K562 (cell line): Measurements from ENCODE around the gene FABP3. TPM values are rescaled to one million over a fixed set of nuclear protein-coding genes. Genes with fewer than 3 reads are reported as not detected.

ENCODE experiments used
- ATAC-seq: fragments of 200-7000 bp; cut with Tn5 transposase; 3 replicates; pipeline ENCODE4 v1.9.1; 2020; ENCODE audit warnings: moderate library complexity
- BruUV-seq: library from RNA; stranded (reverse); fragments of 400-500 nt; replicated peaks from 2 replicates; lab custom pipeline; 2021; lab: Mats Ljungman, UMichigan
- CTCF ChIA-PET: fragments of 300-600 bp; formaldehyde crosslinking; extraction: SDS; loops from one replicate; lab custom pipeline; 2021; ENCODE audit warnings: low intra/inter-chr PET ratio; lab: Yijun Ruan, JAX
- POLR2A ChIA-PET: fragments of 300-600, 350-650 bp; sonication (Branson Sonifier 250); formaldehyde crosslinking; extraction: SDS; loops from one replicate; lab custom pipeline; 2021; ENCODE audit warnings: antibody characterized with exemption, inconsistent platforms; lab: Yijun Ruan, JAX
- DNase-seq, 4 experiments: peaks; one replicate each; pipeline versions ENCODE4 v3.0.0 to v3.0.0-alpha.2; 2011 to 2018; ENCODE audit warnings: low spot score in 3 of 4, mixed read lengths in 3 of 4; ENCODE audit errors: extremely low read depth in 1 of 4
- FAIRE-seq: peaks from 2 replicates; lab custom pipeline; 2011; peaks lifted over from hg19 to GRCh38; lab: Jason Lieb, UNC
- H2AFZ ChIP-seq: 2 replicates; pipeline ENCODE4 v1.6.0; 2011; ENCODE audit warnings: low read depth, low read length, control low read depth, inconsistent platforms
- H3K27ac ChIP-seq: fragments of 200-600 bp; 3 replicates; pipeline ENCODE4 v1.8.0; 2011; ENCODE audit warnings: low read depth, mild to moderate bottlenecking, control low read depth, inconsistent platforms, low read length, moderate library complexity, mixed read lengths; ENCODE audit errors: extremely low read depth
- H3K27me3 ChIP-seq, 2 experiments: fragments of 300-600 bp in 1 of 2; 2 replicates in 1 of 2; 3 replicates in 1 of 2; pipeline versions ENCODE4 v1.6.0 to v1.8.0; 2011; ENCODE audit warnings: inconsistent platforms in 2 of 2, low read length in 2 of 2, mild to moderate bottlenecking in 1 of 2, mixed read lengths in 1 of 2, moderate library complexity in 1 of 2; ENCODE audit not compliant: control insufficient read depth in 2 of 2, insufficient read depth in 2 of 2
- H3K36me3 ChIP-seq: fragments of 300-600 bp; 3 replicates; pipeline ENCODE4 v1.8.0; 2011; ENCODE audit warnings: mild to moderate bottlenecking, low read length, inconsistent platforms; ENCODE audit not compliant: control insufficient read depth, insufficient read depth
- H3K4me1 ChIP-seq, 2 experiments: fragments of 200-600 bp in 1 of 2; replicated peaks in 1 of 2; 2 replicates in 1 of 2; 3 replicates in 1 of 2; pipeline versions ENCODE4 v1.5.1 to v1.8.0; 2011; ENCODE audit warnings: inconsistent platforms in 2 of 2, low read length in 2 of 2, mild to moderate bottlenecking in 1 of 2, mixed read lengths in 1 of 2, moderate library complexity in 1 of 2; ENCODE audit not compliant: control insufficient read depth in 2 of 2, insufficient read depth in 2 of 2
- H3K4me2 ChIP-seq: 2 replicates; pipeline ENCODE4 v1.6.1; 2011; ENCODE audit warnings: low read length, control low read depth, inconsistent platforms, mixed read lengths; ENCODE audit not compliant: insufficient read depth
- H3K4me3 ChIP-seq: fragments of 200-600 bp; sonication (generic), shearing (Covaris generic); 2 replicates; pipeline ENCODE4 v1.5.1; 2016; ENCODE audit warnings: control low read depth, inconsistent platforms
- H3K79me2 ChIP-seq: fragments of 200-600 bp; 3 replicates; pipeline ENCODE4 v1.8.0; 2011; ENCODE audit warnings: low read length, inconsistent platforms; ENCODE audit not compliant: control insufficient read depth, insufficient read depth
- H3K9ac ChIP-seq, 2 experiments: 2 replicates each; pipeline versions ENCODE4 v1.6.0 to v1.6.1; 2011; ENCODE audit warnings: low read depth in 2 of 2, low read length in 2 of 2, control low read depth in 1 of 2, inconsistent platforms in 1 of 2, mild to moderate bottlenecking in 1 of 2, mixed read lengths in 1 of 2; ENCODE audit not compliant: insufficient read depth in 1 of 2
- H3K9me1 ChIP-seq: one replicate; pipeline ENCODE4 v1.6.0; 2011; ENCODE audit warnings: inconsistent platforms, mild to moderate bottlenecking, low read length, moderate library complexity; ENCODE audit not compliant: control insufficient read depth, insufficient read depth
- H3K9me3 ChIP-seq: replicated peaks from 2 replicates; pipeline ENCODE4 v1.5.1; 2011; ENCODE audit warnings: low read depth, low read length, inconsistent platforms; ENCODE audit not compliant: control insufficient read depth, insufficient read depth
- H4K20me1 ChIP-seq: replicated peaks from 2 replicates; pipeline ENCODE4 v1.6.1; 2011; ENCODE audit warnings: low read length, inconsistent platforms, mixed read lengths; ENCODE audit not compliant: control insufficient read depth, insufficient read depth
- ARID1B ChIP-seq: fragments of 450-650 bp; IDR thresholded peaks from 2 replicates; pipeline ENCODE4 v1.6.1; 2016; ENCODE audit warnings: antibody characterized with exemption, mild to moderate bottlenecking, inconsistent platforms
- ATF3 ChIP-seq, 2 experiments: fragments of 450-650 bp in 1 of 2; sonication (generic) in 1 of 2; formaldehyde crosslinking in 1 of 2; IDR thresholded peaks in 1 of 2; conservative IDR thresholded peaks in 1 of 2; 2 replicates each; pipeline versions ENCODE4 v1.6.1 to v1.8.1; 2016 to 2023; ENCODE audit warnings: mild to moderate bottlenecking in 2 of 2, moderate library complexity in 2 of 2, inconsistent platforms in 1 of 2, missing genetic modification reagents in 1 of 2
- BRD9 ChIP-seq: fragments of 450-650 bp; IDR thresholded peaks from 2 replicates; pipeline ENCODE4 v1.6.1; 2018; ENCODE audit warnings: low read depth; ENCODE audit not compliant: partially characterized antibody
- EGR1 ChIP-seq: fragments of 450-650 bp; conservative IDR thresholded peaks from 2 replicates; pipeline ENCODE4 v1.6.1; 2017; ENCODE audit warnings: mild to moderate bottlenecking
- ETS1 ChIP-seq: conservative IDR thresholded peaks from 2 replicates; pipeline ENCODE4 v1.6.1; 2011; ENCODE audit warnings: low read depth, mild to moderate bottlenecking, low read length; ENCODE audit not compliant: control insufficient read depth
- GTF2B ChIP-seq: IDR thresholded peaks from 2 replicates; pipeline ENCODE4 v1.6.1; 2011; ENCODE audit not compliant: insufficient read length; ENCODE audit errors: extremely low read depth
- IRF1 ChIP-seq: sonication (generic); formaldehyde crosslinking; IDR thresholded peaks from 2 replicates; pipeline ENCODE4 v1.8.0; 2022; ENCODE audit warnings: missing genetic modification reagents, mild to moderate bottlenecking, borderline replicate concordance
- RBFOX2 ChIP-seq: fragments of 200-400 bp; formaldehyde crosslinking; IDR thresholded peaks from 2 replicates; pipeline ENCODE4 v1.6.1; 2017; ENCODE audit warnings: low read depth, mild to moderate bottlenecking, low read length, moderate library complexity
- ZNF174 ChIP-seq: fragments of 250-450 bp; sonication (Bioruptor Pico); IDR thresholded peaks from 2 replicates; pipeline ENCODE4 v1.4.0; 2020; ENCODE audit warnings: mild to moderate bottlenecking
- WGBS: fragments of 100-300 bp; shearing (Covaris generic); methylation state at CpG from one replicate; pipeline ENCODE4 v1.1.6; 2016; ENCODE audit warnings: low coverage, mixed read lengths; ENCODE audit not compliant: insufficient coverage; ENCODE audit errors: missing lambda C conversion rate; 5-methylcytosine and 5-hydroxymethylcytosine counted together
- in situ Hi-C: fragments of 300-500 bp; cut with MboI; formaldehyde crosslinking; loops from 4 replicates; pipeline ENCODE4 v1.15.0; 2018; ENCODE audit warnings: inconsistent platforms, mixed read lengths
- intact Hi-C: fragments of 100-400 bp; cut with micrococcal nuclease; formaldehyde crosslinking; loops from 2 replicates; pipeline ENCODE4 v1.14.2; 2022
- polyA plus RNA-seq, 8 experiments: library from polyadenylated mRNA; depleted of rRNA in 4 of 8; stranded (reverse) in 5 of 8; unstranded in 3 of 8; fragments of >200 nt; fragmentation: Nextera tagmentation in 2 of 8; fragmentation: Illumina TruSeq in 1 of 8; extraction: Ambion mirVana in 2 of 8; extraction: Trizol in 1 of 8; gene quantifications; 2 replicates each; pipeline versions ENCODE4 v1.2.1 to v1.2.3, GENCODE V29; 2011 to 2014; ENCODE audit warnings: inconsistent platforms in 1 of 8, missing spikeins in 1 of 8
- total RNA-seq, 7 experiments: library from RNA; depleted of rRNA in 6 of 7; stranded (reverse); fragments of >200 nt in 6 of 7; fragmentation: Illumina TruSeq in 2 of 7; extraction: Trizol in 2 of 7; gene quantifications; 2 replicates each; pipeline versions ENCODE4 v1.2.1 to v1.2.3, GENCODE V29; 2011 to 2021; ENCODE audit warnings: low replicate concordance in 1 of 7
- TF ChIP-seq, protein P1 (sequence below), 2 experiments: IDR thresholded peaks; 2 replicates each; pipeline ENCODE4 v1.6.1; 2012; ENCODE audit warnings: improper control_type of control experiment in 2 of 2, low read depth in 2 of 2, low read length in 2 of 2, borderline replicate concordance in 1 of 2

Gene FABP3
- total and polyA plus RNA-seq, 9 of the 15 experiments (the other 6 are each of a cell fraction or from before 2014, with no cell fraction given) = 0.22 TPM; not detected in 8

DNA sequence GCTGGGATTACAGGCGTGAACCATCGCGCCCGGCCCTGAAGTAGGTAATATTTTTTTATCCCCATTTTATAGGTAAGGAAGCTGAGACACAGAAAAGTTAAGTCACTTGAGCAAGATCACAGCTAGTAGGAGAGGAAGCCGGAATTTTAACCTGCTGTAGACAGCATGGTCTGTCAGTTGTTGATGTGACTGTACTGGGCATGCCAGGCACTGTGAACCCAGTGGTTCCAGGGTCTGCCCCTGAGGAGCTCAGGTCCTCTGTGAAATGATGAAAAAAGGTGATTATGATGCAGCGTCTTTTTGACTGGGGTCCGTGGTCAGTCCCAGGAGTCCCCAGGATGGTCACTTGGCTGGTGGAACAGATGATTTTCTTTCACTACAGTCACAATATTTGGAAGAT is 16.7 kb upstream of the FABP3 start (continued):
- TF ChIP-seq RBFOX2 (no peak), BRD9 (no peak)
- TF ChIP-seq, protein P1, sequence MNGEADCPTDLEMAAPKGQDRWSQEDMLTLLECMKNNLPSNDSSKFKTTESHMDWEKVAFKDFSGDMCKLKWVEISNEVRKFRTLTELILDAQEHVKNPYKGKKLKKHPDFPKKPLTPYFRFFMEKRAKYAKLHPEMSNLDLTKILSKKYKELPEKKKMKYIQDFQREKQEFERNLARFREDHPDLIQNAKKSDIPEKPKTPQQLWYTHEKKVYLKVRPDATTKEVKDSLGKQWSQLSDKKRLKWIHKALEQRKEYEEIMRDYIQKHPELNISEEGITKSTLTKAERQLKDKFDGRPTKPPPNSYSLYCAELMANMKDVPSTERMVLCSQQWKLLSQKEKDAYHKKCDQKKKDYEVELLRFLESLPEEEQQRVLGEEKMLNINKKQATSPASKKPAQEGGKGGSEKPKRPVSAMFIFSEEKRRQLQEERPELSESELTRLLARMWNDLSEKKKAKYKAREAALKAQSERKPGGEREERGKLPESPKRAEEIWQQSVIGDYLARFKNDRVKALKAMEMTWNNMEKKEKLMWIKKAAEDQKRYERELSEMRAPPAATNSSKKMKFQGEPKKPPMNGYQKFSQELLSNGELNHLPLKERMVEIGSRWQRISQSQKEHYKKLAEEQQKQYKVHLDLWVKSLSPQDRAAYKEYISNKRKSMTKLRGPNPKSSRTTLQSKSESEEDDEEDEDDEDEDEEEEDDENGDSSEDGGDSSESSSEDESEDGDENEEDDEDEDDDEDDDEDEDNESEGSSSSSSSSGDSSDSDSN (IDR thresholded peaks at IDR 0.05; ENCODE audit: borderline replicate concordance in 1 of 2, low read depth in 2 of 2, low read length in 2 of 2) = no peak

DNA sequence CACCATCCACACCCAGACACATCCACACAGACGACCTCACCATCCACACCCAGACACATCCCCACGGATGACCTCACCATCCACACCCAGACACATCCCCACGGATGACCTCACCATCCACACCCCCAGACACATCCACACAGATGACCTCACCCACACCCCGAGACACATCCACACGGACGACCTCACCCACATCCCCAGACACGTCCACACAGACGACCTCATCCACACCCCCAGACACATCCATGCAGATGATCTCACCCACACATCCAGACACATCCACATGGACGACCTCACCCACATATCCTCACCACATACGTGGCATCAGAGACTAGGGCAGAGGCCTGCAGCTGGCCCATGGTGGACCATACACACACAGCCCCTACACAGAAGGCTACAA is 14.7 kb upstream of the FABP3 start:
- no peaks in the 10 kb centered on the region for H3K36me3 ChIP-seq
- H3K79me2 ChIP-seq = no peaks in the 10 kb centered on the region
- H3K9me3 ChIP-seq = no peaks in the 10 kb centered on the region
- H3K4me1 ChIP-seq = no peaks in the 10 kb centered on the region
- in situ Hi-C loops (no loop called here), intact Hi-C loops (no loop called here)
- WGBS = 2% methylated on average over 10 of the region's 10 CpGs
- ChIA-PET CTCF (no interaction called here), POLR2A (no interaction called here)
- no peak overlapping the region for H3K27ac ChIP-seq
- peaks cover 12% of the 10 kb centered on the region for H4K20me1 ChIP-seq
- H2AFZ ChIP-seq = no peak overlapping the region
- H3K4me2 ChIP-seq = no peak overlapping the region
- DNase-seq (no peak), ATAC-seq (no peak), FAIRE-seq (no peak)
- peaks cover 20 to 47% of the 10 kb centered on the region in 2 experiments; a peak in 4 of 5 replicates for H3K27me3 ChIP-seq
- H3K9me1 ChIP-seq = no peaks in the 10 kb centered on the region
- TF ChIP-seq IRF1 (no peak), ZNF174 (CRISPR knock-in tag) (no peak), ATF3 (IDR thresholded peaks at IDR 0.05) (peak; percentile 51), ATF3 (CRISPR knock-in tag; conservative IDR thresholded peaks at IDR 0.05) (no peak), GTF2B (no peak), EGR1 (peak; percentile 32), ETS1 (no peak), ARID1B (no peak)
- H3K4me3 ChIP-seq = no peak overlapping the region
- BruUV-seq = no TSS peak
- H3K9ac ChIP-seq = no peak overlapping the region
